Measurements from ENCODE around the gene IRGQ.
"Not testable (repeated sequence)": the region's sequence is repeated elsewhere in the genome, so short reads cannot be mapped to it uniquely, and the experiment has no call there.

IRGQ gene

DNA sequence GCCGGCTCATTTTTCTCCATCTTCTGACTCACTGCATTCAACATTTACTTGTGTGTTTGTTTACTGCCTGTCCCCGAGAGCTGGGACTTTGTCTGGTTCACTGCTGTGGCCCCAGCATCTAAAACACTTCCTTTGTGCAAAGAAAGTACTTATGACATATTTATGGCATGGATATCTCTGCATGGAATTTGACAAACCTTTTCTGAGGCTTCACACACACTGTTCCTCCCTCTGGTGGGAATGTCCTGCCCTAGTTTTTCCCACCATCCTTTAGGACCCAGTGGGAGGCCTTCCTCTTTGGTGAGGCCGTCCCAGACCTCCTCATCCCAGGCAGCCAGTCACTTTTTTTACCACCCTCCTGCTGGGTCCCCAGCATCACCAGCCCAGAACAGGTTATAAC lies 14.6 kb upstream of the IRGQ start:
- no peak overlapping the region for H3K4me3 ChIP-seq (ENCODE audit: control insufficient read depth, low read depth, low read length)
- TF ChIP-seq, protein P1, sequence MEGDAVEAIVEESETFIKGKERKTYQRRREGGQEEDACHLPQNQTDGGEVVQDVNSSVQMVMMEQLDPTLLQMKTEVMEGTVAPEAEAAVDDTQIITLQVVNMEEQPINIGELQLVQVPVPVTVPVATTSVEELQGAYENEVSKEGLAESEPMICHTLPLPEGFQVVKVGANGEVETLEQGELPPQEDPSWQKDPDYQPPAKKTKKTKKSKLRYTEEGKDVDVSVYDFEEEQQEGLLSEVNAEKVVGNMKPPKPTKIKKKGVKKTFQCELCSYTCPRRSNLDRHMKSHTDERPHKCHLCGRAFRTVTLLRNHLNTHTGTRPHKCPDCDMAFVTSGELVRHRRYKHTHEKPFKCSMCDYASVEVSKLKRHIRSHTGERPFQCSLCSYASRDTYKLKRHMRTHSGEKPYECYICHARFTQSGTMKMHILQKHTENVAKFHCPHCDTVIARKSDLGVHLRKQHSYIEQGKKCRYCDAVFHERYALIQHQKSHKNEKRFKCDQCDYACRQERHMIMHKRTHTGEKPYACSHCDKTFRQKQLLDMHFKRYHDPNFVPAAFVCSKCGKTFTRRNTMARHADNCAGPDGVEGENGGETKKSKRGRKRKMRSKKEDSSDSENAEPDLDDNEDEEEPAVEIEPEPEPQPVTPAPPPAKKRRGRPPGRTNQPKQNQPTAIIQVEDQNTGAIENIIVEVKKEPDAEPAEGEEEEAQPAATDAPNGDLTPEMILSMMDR (IDR thresholded peaks at IDR 0.05; ENCODE audit: control insufficient read depth, insufficient read depth, low read depth, low read length, missing control alignments), result no peak
- no peak for DNase-seq (ENCODE audit: low read depth)

DNA sequence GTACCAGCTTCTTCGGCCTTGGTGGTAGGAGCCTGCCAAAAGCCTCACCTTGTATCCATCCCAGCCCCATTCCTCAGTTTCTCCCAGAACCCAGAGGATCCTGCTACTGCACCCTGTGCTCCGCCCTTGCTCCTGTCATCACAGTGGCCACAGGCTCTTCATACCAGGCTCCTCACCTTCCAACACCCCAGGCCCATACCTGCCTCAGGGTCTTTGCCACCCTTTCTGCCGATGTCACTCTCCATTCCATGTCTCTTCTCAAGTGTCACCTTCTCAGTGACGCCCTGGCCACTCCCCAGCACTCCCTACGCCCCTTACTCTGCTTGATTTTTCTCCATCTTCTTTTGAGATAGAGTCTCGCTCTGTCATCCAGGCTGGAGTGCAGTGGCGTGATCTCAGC lies 13.9 kb upstream of the IRGQ start:
- no peak overlapping the region for H3K4me3 ChIP-seq (ENCODE audit: control insufficient read depth, low read depth, low read length)
- TF ChIP-seq, protein P1 (IDR thresholded peaks at IDR 0.05; ENCODE audit: control insufficient read depth, insufficient read depth, low read depth, low read length, missing control alignments), result no peak
- DNase-seq (ENCODE audit: low read depth), result no peak

DNA sequence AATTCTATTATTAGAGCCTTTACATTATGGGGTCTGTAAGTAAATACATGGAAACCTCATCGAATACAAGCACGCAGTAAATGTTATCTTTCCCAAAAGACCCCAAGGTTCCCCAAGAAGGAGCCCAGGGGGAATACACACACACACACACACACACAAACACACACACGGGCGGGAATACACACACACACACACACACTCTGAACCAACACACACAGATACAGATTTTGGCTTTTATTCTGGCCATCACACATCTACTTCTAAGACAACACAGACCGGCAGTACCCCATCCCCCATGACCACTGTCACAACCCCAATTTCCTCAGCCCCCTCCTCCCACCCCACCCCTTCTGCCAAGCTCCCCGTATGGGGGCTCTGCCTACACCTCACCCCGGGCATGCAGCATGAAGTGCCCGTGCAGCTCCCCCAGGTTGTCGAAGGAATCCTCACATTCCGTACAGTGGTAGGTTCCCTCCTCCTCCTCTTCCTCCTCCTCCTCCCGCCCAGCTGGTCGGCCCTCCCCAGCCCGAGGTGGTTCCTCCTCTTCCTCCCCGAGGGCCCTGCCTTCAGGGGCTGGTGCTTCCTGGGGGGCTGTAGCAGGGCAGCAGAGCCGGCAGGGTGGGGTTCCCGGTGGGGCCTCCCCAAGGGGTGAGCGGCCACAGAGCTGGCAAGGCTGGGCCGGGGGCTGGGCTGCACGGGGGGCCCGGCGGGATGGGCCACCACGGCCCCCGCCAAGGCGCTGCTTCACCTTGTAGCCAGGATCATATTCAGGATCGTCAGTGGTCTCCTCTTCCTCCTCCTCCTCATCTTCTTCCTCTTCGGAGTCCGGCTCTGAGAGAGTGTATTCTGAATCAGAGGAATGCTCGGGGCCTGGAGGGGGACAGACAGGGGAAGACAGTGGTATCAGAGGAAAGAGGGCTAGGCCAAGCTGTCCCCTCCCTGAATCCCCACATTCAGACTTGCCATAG lies 11.6 kb upstream of the IRGQ start:
- no peak for DNase-seq (ENCODE audit: low read depth)
- H3K4me3 ChIP-seq (ENCODE audit: control insufficient read depth, low read depth, low read length), result no peak overlapping the region

DNA sequence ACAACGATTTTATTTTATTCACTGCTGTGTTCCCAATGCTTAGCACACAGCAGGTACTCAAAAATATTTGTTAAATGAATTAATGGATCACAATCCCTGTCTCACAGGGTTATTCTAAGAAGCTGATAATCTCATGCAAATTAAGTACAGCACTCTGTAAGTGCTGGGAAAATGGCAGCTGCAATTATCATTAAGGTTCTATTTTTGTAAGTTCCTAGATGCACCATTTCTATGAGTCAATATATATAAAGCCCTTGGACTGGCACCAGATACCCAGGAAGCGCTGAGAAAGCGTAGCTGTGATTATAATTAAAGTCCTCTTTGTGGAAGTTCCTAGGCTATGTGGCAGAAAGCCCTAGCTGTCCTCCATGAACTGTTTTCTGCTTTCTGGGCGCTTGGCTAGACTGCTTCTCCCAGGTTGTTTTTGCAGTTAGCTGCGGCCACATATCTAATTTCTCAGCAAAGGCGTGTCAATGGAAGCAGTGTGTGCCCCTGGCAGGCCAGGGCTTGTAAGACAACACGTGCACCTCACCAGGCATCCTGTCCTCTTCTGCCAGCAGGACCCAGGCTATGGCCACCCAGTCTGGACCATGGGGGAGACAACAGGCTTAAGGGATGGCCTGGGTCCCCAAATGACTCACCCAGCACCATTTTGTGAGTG lies 10.8 kb upstream of the IRGQ start:
- TF ChIP-seq, protein P1 (IDR thresholded peaks at IDR 0.05; ENCODE audit: control insufficient read depth, insufficient read depth, low read depth, low read length, missing control alignments), result no peak
- no peak for DNase-seq (ENCODE audit: low read depth)
- no peak overlapping the region for H3K4me3 ChIP-seq (ENCODE audit: control insufficient read depth, low read depth, low read length)

More for the DNA sequence above, 11.6 kb upstream of the IRGQ start:
- TF ChIP-seq, protein P1 (IDR thresholded peaks at IDR 0.05; ENCODE audit: control insufficient read depth, insufficient read depth, low read depth, low read length, missing control alignments), result no peak

DNA sequence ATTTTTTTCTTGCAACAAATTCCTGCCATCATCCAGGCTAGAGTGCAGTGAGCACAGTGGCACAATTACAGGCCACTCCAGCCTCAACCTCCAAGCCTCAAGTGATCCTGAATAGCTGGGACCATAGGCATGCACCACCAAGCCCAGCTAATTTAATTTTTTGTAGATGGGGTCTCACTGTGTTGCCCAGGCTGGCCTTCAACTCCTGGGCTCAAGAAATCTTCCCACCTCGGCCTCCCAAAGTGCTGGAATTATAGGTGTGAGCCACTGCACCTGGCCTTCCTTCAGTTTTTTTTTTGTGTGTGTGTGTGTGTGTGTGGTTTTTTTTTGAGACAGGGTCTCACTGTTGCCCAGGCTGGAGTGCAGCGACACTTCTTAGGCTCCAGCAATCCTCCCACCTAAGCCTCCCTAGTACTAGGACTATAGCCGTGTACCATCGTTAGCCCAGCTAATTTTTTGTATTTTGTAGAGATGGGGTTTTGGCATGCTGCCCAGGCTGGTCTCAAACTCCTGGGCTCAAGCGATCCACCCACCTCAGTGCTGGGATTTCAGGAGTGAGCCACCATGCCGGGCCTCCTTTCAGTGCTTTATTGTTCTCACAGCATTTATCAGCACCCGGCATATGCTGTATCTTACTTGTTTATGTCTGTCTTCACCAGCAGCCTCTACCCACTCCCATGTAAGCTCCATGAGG lies 10.1 kb upstream of the IRGQ start:
- DNase-seq (ENCODE audit: low read depth), result no peak
- TF ChIP-seq, protein P1 (IDR thresholded peaks at IDR 0.05; ENCODE audit: control insufficient read depth, insufficient read depth, low read depth, low read length, missing control alignments), result no peak

DNA sequence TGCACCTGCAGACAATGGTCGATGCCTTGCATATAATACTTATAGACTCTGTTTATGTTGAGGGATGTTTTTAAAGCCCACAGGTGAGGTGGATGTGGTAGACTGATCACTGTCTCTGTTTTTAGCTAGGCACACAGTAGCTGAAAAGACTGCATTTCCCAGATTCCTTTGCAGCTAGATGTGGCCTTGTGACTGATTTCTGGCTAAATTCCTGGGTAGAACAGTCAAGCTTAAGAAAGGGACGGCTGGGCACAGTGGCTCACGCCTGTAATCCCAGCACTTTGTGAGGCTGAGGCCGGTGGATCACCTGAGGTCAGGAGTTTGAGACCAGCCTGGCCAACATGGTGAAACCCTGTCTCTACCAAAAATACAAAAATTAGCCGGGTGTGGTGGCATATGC lies 4.4 kb upstream of the IRGQ start:
- DNase-seq (ENCODE audit: low read depth); H3K4me3 ChIP-seq (ENCODE audit: control insufficient read depth, low read depth, low read length): not testable (repeated sequence)

More for the DNA sequence above, 10.1 kb upstream of the IRGQ start:
- no peak overlapping the region for H3K4me3 ChIP-seq (ENCODE audit: control insufficient read depth, low read depth, low read length)
